ENCODE measurements around the gene MCCC2. TPM values are rescaled to one million over a fixed set of nuclear protein-coding genes. Genes with fewer than 3 reads are reported as not detected.
"Not testable (repeated sequence)": the region's sequence is repeated elsewhere in the genome, so short reads cannot be mapped to it uniquely, and the experiment has no call there.

The MCCC2 gene
- total RNA-seq, 1 experiment from 2014 or later = 51.1 TPM

DNA sequence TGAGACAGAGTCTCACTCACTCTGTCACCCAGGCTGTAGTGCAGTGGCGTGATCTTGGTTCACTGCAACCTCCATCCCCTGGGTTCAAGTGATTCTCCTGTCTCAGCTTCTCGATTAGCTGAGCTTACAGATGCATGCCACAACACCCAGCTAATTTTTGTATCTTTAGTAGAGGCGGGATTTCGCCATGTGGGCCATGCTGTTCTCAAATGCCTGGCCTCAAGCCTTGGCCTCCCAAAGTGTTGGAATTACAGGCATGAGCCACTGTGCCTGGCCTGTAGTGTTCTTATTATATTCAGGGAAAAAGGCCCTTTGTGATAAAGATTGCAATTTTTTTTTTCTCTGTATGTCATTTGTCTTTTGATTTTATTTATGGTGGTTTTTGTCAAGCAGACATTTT is 24.0 kb upstream of the MCCC2 start:
- Mint-ChIP-seq H3K4me1 (ENCODE audit: insufficient read depth, unreplicated experiment) (no peaks in the 10 kb centered on the region), H3K36me3 (ENCODE audit: insufficient read depth, unreplicated experiment) (peaks cover 76% of the 10 kb centered on the region), H3K27me3 (ENCODE audit: insufficient read depth, unreplicated experiment) (no peaks in the 10 kb centered on the region), H3K4me3 (ENCODE audit: unreplicated experiment) (no peak overlapping the region), H3K27ac (ENCODE audit: low read depth, unreplicated experiment) (no peak overlapping the region), H3K9me3 (ENCODE audit: unreplicated experiment) (no peaks in the 10 kb centered on the region)
- TF ChIP-seq, protein P1, sequence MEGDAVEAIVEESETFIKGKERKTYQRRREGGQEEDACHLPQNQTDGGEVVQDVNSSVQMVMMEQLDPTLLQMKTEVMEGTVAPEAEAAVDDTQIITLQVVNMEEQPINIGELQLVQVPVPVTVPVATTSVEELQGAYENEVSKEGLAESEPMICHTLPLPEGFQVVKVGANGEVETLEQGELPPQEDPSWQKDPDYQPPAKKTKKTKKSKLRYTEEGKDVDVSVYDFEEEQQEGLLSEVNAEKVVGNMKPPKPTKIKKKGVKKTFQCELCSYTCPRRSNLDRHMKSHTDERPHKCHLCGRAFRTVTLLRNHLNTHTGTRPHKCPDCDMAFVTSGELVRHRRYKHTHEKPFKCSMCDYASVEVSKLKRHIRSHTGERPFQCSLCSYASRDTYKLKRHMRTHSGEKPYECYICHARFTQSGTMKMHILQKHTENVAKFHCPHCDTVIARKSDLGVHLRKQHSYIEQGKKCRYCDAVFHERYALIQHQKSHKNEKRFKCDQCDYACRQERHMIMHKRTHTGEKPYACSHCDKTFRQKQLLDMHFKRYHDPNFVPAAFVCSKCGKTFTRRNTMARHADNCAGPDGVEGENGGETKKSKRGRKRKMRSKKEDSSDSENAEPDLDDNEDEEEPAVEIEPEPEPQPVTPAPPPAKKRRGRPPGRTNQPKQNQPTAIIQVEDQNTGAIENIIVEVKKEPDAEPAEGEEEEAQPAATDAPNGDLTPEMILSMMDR (IDR thresholded peaks at IDR 0.05; ENCODE audit: unreplicated experiment) = no peak
- ChIA-PET POLR2A (no interaction called here), CTCF (interaction anchor here (0.6 to 0.7 kb wide), 2 partner anchors 20 to 745 kb away, joined by 3 read pairs; no protein-coding TSS in a partner anchor)
- no peak for DNase-seq (ENCODE audit: unreplicated experiment)
- intact Hi-C loops (cut with micrococcal nuclease) = no loop called here
- BruUV-seq (replicated peaks) = no TSS peak

DNA sequence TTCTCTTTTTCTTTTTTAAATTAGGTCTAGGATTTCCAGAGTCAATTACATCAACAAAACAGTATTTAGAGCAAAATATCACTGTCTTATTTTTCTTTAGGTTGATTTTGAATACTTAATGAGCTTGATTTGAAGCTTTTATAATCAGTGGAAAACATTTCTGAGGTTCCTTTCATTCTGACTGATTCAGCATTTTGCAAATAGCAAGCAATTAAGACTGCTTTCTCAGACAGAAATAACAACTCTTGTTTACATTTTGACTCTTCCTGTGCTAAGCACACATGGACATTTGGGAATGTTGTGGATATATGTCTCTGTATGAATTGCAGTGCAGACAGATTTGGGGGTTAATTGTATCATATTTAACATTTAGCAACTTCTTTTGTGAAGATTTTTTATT is 22.2 kb upstream of the MCCC2 start:
- Mint-ChIP-seq H3K27me3 (ENCODE audit: insufficient read depth, unreplicated experiment) (no peaks in the 10 kb centered on the region), H3K36me3 (ENCODE audit: insufficient read depth, unreplicated experiment) (peaks cover 63% of the 10 kb centered on the region), H3K4me3 (ENCODE audit: unreplicated experiment) (no peak overlapping the region), H3K27ac (ENCODE audit: low read depth, unreplicated experiment) (no peak overlapping the region), H3K4me1 (ENCODE audit: insufficient read depth, unreplicated experiment) (no peaks in the 10 kb centered on the region), H3K9me3 (ENCODE audit: unreplicated experiment) (no peaks in the 10 kb centered on the region)
- CTCF ChIA-PET = no interaction called here
- DNase-seq (ENCODE audit: unreplicated experiment) = no peak
- POLR2A ChIA-PET = interaction anchor here (1.5 kb wide), 1 partner anchor 14 kb away, joined by 3 read pairs; no protein-coding TSS in a partner anchor
- BruUV-seq (replicated peaks) = no TSS peak
- TF ChIP-seq, protein P1 (IDR thresholded peaks at IDR 0.05; ENCODE audit: unreplicated experiment) = no peak
- intact Hi-C loops (cut with micrococcal nuclease) = no loop called here

DNA sequence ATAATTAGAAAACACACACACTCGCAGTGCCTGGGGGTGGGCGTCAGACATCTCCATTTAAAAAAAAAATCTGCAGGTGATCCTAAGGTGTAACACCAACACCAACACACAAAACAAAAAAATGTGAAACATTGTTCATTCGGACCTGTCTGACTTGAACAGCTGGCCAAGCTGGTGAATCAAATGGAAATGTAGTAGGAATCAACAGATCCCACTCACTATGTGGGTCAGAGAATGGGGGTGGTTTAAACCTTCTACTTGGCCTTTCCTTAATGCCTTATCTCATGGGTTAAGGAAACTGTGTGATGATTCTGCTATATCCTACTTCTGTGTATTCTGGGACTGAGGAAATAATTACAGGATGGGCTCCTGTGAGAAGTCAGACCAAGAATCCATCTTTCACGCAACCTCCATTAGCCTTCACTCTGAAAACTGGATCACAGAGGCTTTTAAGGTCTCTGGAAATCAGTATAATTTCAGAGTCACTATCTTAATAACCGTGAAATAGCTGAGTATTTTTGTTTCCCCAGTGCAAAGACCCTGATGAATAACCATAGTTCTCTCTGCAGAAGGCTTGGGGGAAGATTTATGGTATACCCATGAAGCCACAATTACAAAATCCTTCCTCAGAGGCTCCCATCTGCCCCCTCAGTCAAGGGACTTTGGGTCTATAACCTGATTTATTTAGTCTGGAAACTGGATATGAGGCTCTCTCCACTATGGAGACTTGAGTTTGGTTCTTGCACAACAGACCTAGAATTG is 17.2 kb upstream of the MCCC2 start:
- CTCF ChIA-PET = interaction anchor here (0.7 kb wide), 2 partner anchors 56 to 718 kb away, joined by 3 read pairs; no protein-coding TSS in a partner anchor
- TF ChIP-seq, protein P1 (IDR thresholded peaks at IDR 0.05; ENCODE audit: unreplicated experiment) = no peak
- POLR2A ChIA-PET = interaction anchor here (0.5 to 1.1 kb wide), 2 partner anchors 18 to 270 kb away, joined by 3 to 4 read pairs; partner anchors contain the start of gene MCCC2
- H3K36me3 Mint-ChIP-seq (ENCODE audit: insufficient read depth, unreplicated experiment) = peaks cover 31% of the 10 kb centered on the region
- no peaks in the 10 kb centered on the region for H3K4me1 Mint-ChIP-seq (ENCODE audit: insufficient read depth, unreplicated experiment)
- no peak for DNase-seq (ENCODE audit: unreplicated experiment)
- BruUV-seq (replicated peaks) = TSS peak; percentile 1
- H3K27me3 Mint-ChIP-seq (ENCODE audit: insufficient read depth, unreplicated experiment) = no peaks in the 10 kb centered on the region
- intact Hi-C loops (cut with micrococcal nuclease) = no loop called here
- H3K9me3 Mint-ChIP-seq (ENCODE audit: unreplicated experiment) = no peaks in the 10 kb centered on the region
- H3K27ac Mint-ChIP-seq (ENCODE audit: low read depth, unreplicated experiment) = no peak overlapping the region
- no peak overlapping the region for H3K4me3 Mint-ChIP-seq (ENCODE audit: unreplicated experiment)

DNA sequence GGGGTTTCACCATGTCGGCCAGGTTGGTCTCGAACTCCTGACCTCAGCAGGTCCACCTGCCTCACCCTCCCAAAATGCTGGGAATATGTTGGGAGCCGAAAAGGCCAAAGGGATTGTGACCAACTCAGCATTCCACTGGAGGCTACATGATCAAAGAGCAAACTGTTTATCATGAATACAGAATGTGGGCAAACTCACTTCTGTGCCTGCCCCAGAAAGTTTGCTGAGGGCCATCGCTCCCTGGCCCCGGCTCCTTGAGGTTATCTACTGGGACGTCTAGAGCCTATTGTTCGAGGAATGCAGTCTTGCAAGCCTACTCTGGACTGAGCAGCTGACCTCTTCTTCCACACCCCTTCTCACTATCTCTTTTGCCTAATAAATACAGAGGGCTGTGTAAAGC is 15.3 kb upstream of the MCCC2 start:
- BruUV-seq (replicated peaks) = not testable (repeated sequence)

More for the DNA sequence above, 15.3 kb upstream of the MCCC2 start:
- peaks cover 32% of the 10 kb centered on the region for H3K36me3 Mint-ChIP-seq (ENCODE audit: insufficient read depth, unreplicated experiment)
- H3K9me3 Mint-ChIP-seq (ENCODE audit: unreplicated experiment); H3K4me1 Mint-ChIP-seq (ENCODE audit: insufficient read depth, unreplicated experiment); POLR2A ChIA-PET; H3K27me3 Mint-ChIP-seq (ENCODE audit: insufficient read depth, unreplicated experiment); DNase-seq (ENCODE audit: unreplicated experiment); intact Hi-C loops (cut with micrococcal nuclease); CTCF ChIA-PET; H3K27ac Mint-ChIP-seq (ENCODE audit: low read depth, unreplicated experiment); H3K4me3 Mint-ChIP-seq (ENCODE audit: unreplicated experiment): not testable (repeated sequence)

Data from MCF 10A (cell line).